ENCODE data around the gene DYNLT4. TPM values are rescaled to one million over a fixed set of nuclear protein-coding genes. Genes with fewer than 3 reads are reported as not detected.

The DYNLT4 gene
- total and polyA plus RNA-seq, 2 of the 8 experiments (the other 6 are each of a cell fraction or from before 2014, with no cell fraction given) = 0.29 TPM; not detected in 1

DNA sequence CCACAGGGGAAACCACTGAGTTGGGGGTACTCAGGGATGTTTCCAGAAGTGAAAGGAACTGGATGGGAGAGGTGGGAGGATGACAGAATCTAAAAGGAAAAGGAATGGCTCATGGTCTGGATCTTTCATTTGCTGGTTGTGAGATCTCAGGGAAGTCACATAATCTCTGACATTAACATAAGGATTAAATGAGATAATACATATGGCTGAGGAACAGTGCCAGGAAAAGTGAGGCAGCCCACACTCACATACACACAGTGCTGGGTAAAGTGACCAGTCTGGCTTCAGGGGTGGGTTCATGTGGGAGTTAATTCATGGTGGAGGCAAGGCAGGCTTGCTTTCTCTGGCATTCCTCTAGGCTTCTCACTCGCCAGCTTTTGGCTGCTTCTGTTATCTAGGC lies 39.8 kb upstream of the DYNLT4 start:
- Histone ChIP-seq H3K79me2 (ENCODE audit: control insufficient read depth in 1 of 2, insufficient read depth in 2 of 2, low read length in 2 of 2) (no peaks in the 10 kb centered on the region), H2BK12ac (ENCODE audit: low read depth, low read length) (no peak overlapping the region), H3K4me2 (ENCODE audit: insufficient read depth in 1 of 2, low read depth in 2 of 2, low read length in 2 of 2) (no peak overlapping the region), H4K20me1 (replicated peaks in 1 of 2; ENCODE audit: control insufficient read depth in 1 of 2, insufficient read depth in 2 of 2, low read length in 2 of 2) (no peaks in the 10 kb centered on the region), H3K79me1 (ENCODE audit: low read depth, low read length) (no peaks in the 10 kb centered on the region), H3K4ac (replicated peaks; ENCODE audit: insufficient read length, low read depth, low read length) (no peak overlapping the region), H2BK20ac (ENCODE audit: low read length) (no peak overlapping the region), H4K91ac (replicated peaks; ENCODE audit: insufficient read length, low read length) (no peak overlapping the region), H4K8ac (ENCODE audit: extremely low read depth, insufficient read depth, low read length) (no peak overlapping the region), H3K14ac (ENCODE audit: insufficient read length) (no peak overlapping the region), H2BK5ac (ENCODE audit: low read depth, low read length) (no peak overlapping the region), H2AK5ac (ENCODE audit: low read depth, low read length) (no peak overlapping the region), H3K4me3 (ENCODE audit: extremely low read depth in 1 of 4, insufficient read depth in 2 of 4, low read depth in 3 of 4, low read length in 4 of 4) (no peak overlapping the region), H3K23me2 (ENCODE audit: low read depth, low read length) (peaks cover 6% of the 10 kb centered on the region; the same call in 1 of the 2 replicates), H3K27ac (ENCODE audit: low read depth, low read length) (no peak overlapping the region), H3K23ac (ENCODE audit: insufficient read length) (no peak overlapping the region), H3K9me3 (ENCODE audit: insufficient read depth in 2 of 2, low read depth in 1 of 2, low read length in 1 of 2) (no peaks in the 10 kb centered on the region), H3K9ac (replicated peaks in 1 of 4; ENCODE audit: extremely low read depth in 1 of 4, low read depth in 3 of 4, low read length in 3 of 4) (no peak overlapping the region), H4K5ac (ENCODE audit: insufficient read length, low read depth, low read length) (no peak overlapping the region), H3K4me1 (replicated peaks in 1 of 4; ENCODE audit: control insufficient read depth in 3 of 4, insufficient read depth in 4 of 4, low read length in 3 of 4) (peaks cover 0 to 5% (median 0%) of the 10 kb centered on the region in 4 experiments; a peak in 2 of 7 replicates), H3K18ac (ENCODE audit: extremely low read depth, low read length) (no peak overlapping the region), H3K36me3 (ENCODE audit: control insufficient read depth in 2 of 4, insufficient read depth in 4 of 4, low read length in 3 of 4) (no peaks in the 10 kb centered on the region), H3K56ac (replicated peaks; ENCODE audit: insufficient read length, low read depth, low read length) (no peak overlapping the region), H2BK15ac (ENCODE audit: low read length) (no peak overlapping the region), H2BK120ac (replicated peaks; ENCODE audit: low read depth, low read length) (no peak overlapping the region), H2AFZ (ENCODE audit: low read length) (no peak overlapping the region), H3K27me3 (replicated peaks in 1 of 4; ENCODE audit: control insufficient read depth in 3 of 4, extremely low read depth in 1 of 4, insufficient read depth in 3 of 4, low read length in 3 of 4) (peaks cover 0 to 7% (median 4%) of the 10 kb centered on the region in 4 experiments; a peak in 3 of 7 replicates)
- 83% methylated on average over 1 of the region's 1 CpG; no CpG with 5 or more reads in 1 of the 2 experiments for WGBS, 2 experiments (ENCODE audit: extremely low coverage in 1 of 2, insufficient coverage in 1 of 2, insufficient read length in 1 of 2, insufficient replicate concordance in 2 of 2, low coverage in 1 of 2, low lambda C conversion rate in 2 of 2, missing lambda C conversion rate in 1 of 2)
- FAIRE-seq (no peak), DNase-seq (ENCODE audit: low read depth in 1 of 2, low spot score in 2 of 2) (no peak)
- POLR2A ChIA-PET (ENCODE audit: partially characterized antibody) = interaction anchor here (2.0 to 7.9 kb wide), 2 partner anchors 26 to 139 kb away, joined by 6 to 55 read pairs; partner anchors contain the start of gene EIF2B3
- CTCF ChIA-PET (ENCODE audit: partially characterized antibody) = interaction anchor here (1.6 to 1.9 kb wide), 2 partner anchors 11 to 116 kb away, joined by 3 to 6 read pairs; partner anchors contain the start of gene RNU5D-1
- no peak for TF ChIP-seq YY1 (IDR thresholded peaks at IDR 0.05; ENCODE audit: low read depth, low read length)
- TF ChIP-seq TAF1 (IDR thresholded peaks at IDR 0.05; ENCODE audit: low read depth, low read length) = no peak
- no peak for TF ChIP-seq TCF12 (IDR thresholded peaks at IDR 0.05; ENCODE audit: low read depth, low read length)
- no peak for TF ChIP-seq KDM5A (IDR thresholded peaks at IDR 0.05; ENCODE audit: low read length)
- no peak for TF ChIP-seq SUZ12 (IDR thresholded peaks at IDR 0.05; ENCODE audit: low read length)
- TF ChIP-seq CBX5 (IDR thresholded peaks at IDR 0.05; ENCODE audit: low read depth, low read length) = no peak
- TF ChIP-seq CTBP2 (IDR thresholded peaks at IDR 0.05; ENCODE audit: borderline replicate concordance, insufficient read depth, insufficient read length, low read length) = no peak
- TF ChIP-seq SP4 (IDR thresholded peaks at IDR 0.05; ENCODE audit: low read length) = no peak
- TF ChIP-seq BACH1 (IDR thresholded peaks at IDR 0.05; ENCODE audit: low read length) = no peak
